AG09309 (cell line): ENCODE results near the gene GPR107.

ENCODE experiments used
- DNase-seq: peaks from one replicate; pipeline ENCODE4 v3.0.0-alpha.2; 2010; ENCODE audit warnings: low read depth
- H3K4me3 ChIP-seq: 2 replicates; pipeline ENCODE4 v1.5.1; 2011; ENCODE audit warnings: mild to moderate bottlenecking, low read depth, low read length, moderate library complexity; ENCODE audit not compliant: control insufficient read depth
- TF ChIP-seq, protein P1 (sequence below): IDR thresholded peaks from 2 replicates; pipeline ENCODE4 v1.5.1; 2011; ENCODE audit warnings: mild to moderate bottlenecking, low read depth, low read length, inconsistent platforms; ENCODE audit not compliant: insufficient read depth, control insufficient read depth; ENCODE audit errors: missing control alignments

Gene GPR107

DNA sequence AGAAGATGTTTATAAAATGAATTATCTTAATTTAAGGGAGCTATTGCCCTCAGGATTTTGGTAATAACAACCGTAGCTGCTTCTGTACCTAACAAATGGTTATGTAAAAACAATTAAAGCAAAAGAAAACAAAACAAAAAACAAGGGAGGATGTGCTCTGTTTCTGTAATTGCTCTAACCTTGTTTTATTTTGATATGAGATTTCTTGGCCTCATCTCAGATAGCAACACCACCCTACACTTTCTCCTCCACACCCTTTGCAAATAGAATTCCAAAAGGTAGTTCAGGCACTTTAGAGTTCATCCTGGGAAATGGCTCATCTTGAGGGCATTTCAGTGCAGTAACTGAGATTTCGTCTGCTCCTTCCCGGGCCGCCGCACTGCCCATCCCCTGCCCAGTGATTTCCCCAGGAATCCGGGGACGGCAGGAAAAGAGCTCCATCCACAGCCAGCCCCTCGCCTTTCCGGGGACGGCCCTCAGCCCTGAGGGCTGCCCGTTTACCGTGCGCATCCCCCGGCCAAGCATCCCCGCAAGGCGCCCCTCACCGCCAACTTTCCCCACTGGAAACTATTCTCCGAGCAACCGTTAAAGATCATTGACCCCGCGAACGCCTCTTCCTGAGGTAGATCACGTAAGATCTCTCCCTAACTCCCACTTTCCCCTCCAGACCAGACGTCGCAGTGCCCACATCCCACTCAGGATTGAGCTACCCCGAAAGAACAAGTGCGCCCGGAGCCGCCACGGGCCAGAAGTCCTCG, 11.9 kb upstream of the GPR107 start:
- TF ChIP-seq, protein P1, sequence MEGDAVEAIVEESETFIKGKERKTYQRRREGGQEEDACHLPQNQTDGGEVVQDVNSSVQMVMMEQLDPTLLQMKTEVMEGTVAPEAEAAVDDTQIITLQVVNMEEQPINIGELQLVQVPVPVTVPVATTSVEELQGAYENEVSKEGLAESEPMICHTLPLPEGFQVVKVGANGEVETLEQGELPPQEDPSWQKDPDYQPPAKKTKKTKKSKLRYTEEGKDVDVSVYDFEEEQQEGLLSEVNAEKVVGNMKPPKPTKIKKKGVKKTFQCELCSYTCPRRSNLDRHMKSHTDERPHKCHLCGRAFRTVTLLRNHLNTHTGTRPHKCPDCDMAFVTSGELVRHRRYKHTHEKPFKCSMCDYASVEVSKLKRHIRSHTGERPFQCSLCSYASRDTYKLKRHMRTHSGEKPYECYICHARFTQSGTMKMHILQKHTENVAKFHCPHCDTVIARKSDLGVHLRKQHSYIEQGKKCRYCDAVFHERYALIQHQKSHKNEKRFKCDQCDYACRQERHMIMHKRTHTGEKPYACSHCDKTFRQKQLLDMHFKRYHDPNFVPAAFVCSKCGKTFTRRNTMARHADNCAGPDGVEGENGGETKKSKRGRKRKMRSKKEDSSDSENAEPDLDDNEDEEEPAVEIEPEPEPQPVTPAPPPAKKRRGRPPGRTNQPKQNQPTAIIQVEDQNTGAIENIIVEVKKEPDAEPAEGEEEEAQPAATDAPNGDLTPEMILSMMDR, result no peak
- DNase-seq, result no peak

DNA sequence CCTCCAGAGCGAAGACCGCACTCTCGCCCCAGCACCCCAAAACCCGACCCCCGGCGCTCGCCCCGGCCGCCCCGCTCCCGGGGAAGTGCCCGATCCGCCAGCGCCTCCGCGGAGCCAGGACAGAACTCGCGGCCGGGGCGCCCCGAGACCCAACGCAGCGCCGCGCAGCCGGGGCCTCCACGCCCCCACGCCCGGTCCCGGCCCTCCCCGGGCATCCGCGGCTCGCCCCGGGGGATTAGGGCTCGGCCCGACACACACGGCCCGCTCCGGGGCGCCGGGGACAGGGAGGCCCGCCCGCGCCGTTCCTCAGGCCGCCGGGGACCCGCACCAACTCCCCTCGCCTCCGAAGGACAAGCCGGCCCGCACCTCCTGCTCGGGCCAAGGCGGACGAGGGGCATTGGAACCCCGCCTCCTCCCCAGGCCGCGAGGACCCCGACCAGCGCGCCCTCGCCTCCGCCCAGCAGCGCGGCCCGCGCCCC, 11.3 kb upstream of the GPR107 start:
- H3K4me3 ChIP-seq, result peak overlapping the region; percentile 95
- TF ChIP-seq, protein P1, result no peak
- no peak for DNase-seq

More for the DNA sequence above, 11.9 kb upstream of the GPR107 start:
- H3K4me3 ChIP-seq, result peak overlapping the region; percentile 95

DNA sequence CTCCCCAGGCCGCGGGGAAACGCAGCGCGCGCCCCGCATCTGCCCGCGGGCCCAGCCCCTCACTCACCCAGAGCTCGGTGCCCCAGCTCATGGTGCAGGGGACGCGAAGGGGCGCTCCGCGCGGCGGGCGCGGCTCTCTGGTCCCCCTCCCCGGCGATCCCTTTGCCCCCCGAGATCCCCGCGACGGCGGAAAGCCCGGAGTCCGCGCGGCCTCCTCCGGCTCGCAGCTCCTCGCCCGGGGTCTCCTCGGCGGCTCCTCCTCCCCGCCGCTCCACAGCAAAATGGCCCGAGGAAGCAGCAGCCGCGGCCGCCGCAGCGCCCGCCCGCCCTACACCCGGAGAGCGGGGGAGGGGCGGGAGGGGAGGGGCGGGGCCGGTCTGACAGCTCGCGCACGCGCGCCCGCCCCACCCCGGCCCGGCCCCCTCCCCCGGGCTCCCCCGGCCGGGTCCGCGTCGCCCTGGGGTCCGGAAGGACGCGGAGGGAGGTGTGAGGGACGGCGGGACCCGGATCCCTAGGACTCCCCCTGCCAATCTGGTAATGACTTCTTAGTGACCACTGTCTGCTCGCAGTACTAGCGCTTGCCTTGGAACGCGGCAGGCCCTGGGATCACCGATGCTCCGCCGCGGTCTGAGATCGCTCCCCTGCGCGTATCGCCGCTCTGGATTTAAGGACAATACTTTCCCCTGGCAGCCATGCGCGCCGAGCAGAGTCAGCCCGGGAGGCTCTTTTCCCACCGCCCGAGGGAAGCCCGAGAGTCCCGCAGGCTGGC, 10.6 kb upstream of the GPR107 start, which contains the start of gene FNBP1:
Gene FNBP1, minus strand, starts transcription at position 305 of the 769 bp plus-strand sequence. Its CDS starts 214 bp downstream, at position 91.
- H3K4me3 ChIP-seq, result peak within 1 kb of the TSS; percentile 95
- DNase-seq, result no peak
- TF ChIP-seq, protein P1, result no peak

DNA sequence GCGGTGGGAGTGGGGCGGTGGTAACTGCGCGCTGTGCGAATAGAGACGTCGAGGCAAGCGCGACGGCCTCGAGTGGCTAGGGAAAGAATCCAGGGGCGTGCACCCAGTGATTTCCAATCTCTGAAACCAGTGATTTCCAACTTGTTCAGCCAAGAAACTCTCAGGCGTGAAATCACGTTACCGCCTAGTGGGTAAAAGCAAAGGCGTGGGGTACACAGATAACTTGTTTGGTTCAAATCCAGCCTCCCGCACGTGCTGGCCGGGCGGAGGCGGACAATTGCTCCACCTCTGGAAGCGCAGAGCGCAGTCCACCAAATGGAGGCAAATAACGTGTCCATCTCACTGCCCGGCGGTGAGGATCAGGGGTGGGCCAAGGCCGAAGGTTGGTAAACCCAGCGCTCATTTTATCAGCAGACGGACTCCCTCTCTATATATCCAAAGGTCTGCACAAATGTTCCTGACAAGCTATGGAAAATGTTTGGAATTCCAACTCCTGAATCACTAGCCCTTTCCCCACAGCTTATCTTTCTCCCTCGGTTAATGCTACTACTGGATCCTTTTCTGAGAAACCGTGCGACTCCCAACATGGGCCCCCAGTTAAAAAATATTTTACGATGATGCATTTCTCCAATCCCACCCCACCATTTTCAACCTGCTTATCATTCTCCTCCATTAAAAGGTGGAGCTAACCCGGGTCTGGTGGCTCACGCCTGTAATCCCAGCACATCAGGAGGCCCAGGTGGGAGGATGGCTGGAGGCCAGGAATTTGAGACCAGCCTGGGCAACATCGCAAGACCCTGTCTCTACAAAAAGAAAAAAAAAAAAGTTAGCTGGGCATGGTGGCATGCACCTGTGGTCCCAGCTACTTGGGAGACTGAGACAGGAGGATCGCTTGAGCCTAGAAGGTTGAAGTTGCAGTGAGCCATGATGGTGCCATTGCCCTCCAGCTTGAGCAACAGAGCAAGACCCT, 9.8 kb upstream of the GPR107 start:
- TF ChIP-seq, protein P1, result no peak
- DNase-seq, result no peak
- peak overlapping the region; percentile 95 for H3K4me3 ChIP-seq

DNA sequence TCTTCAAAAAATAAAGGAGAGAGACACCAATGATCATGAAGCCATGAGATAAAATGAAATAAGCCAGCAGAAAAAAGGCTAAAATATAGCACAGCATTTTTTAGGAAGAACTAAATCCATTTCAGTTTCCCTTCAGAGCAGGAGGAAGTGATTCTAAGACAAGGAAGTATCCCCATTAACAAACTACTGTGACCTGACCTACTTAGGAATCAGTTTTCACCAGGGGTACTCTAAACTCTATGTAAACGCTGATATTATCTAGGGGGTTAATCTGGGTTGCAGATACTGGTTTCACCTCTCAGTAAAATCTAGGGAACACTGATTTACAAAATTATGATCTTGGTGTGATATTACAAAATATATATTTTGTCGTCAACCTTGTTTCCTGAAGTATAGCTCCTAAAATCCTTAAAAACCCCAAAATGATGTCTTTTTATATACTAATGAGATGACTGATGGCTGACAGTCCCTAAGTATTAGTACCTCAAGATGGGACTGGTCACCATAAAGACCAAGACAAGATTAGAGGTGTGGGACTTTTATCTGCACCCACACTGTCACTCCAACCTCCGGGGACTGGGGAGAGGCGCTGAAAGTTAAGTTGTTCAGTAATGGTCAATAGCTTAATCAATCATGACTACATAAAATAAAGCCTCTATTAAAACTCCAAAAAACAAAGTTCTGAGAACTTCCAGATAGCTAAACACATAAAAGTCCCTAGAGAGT, 7.8 kb upstream of the GPR107 start:
- DNase-seq, result no peak
- TF ChIP-seq, protein P1, result no peak
- H3K4me3 ChIP-seq, result no peak overlapping the region
